Fibroblast of pulmonary artery (primary cell): Measurements from ENCODE around the gene PNLIPRP1.

Experiments used
- DNase-seq: peaks from one replicate; pipeline ENCODE4 v3.0.0-alpha.2; 2010; ENCODE audit warnings: low read depth
- H3K4me3 ChIP-seq: replicated peaks from 2 replicates; pipeline ENCODE4 v1.5.1; 2011; ENCODE audit warnings: low read depth, mild to moderate bottlenecking, control low read depth, low read length, moderate library complexity
- CTCF ChIP-seq: IDR thresholded peaks from 2 replicates; pipeline ENCODE4 v1.5.1; 2011; ENCODE audit warnings: mild to moderate bottlenecking, control low read depth, low read length, inconsistent platforms; ENCODE audit errors: missing control alignments

Gene PNLIPRP1

DNA sequence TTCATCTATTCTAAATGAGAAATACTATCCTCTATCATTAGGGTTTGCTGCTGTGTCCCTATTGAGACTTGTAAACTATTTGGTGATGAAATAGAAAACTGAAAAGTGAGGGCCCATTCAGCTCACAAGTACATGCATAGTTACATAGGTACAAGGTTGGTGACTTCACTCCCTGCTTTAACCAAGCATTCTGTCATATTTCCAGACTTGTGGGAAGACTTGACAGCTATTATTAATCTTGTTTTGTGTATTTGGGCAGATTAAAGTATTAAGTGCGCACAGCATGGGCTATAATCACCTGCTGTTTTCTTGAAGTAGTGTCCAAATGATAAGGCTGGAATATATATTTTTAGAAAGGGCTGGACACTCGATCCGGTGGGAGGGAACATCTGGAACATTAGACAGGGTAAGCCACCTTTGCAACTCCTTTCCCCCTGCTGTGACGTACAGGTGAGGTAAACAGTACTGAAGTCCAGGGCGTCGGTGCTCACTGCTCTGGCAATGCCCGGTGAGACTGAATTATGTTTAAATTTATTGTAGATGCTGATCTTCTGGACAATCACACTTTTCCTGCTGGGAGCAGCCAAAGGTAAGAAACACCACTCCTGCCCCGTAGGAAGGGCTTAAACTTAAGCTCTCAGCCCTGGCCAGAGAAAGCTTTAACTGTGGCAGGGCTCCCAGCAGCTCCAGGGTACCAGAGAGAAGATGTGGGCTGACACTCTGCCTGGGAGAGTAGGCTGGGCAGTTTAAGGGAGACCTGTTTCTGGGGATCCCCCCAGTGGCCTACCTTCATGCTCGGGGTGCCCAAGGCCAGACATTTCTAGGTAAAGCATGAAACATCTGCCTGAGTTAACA, at the start of gene PNLIPRP1:
Gene PNLIPRP1 (plus strand): TSS at position 370 of the 855 bp plus-strand sequence. CDS start 171 bp downstream, at position 541.
- DNase-seq = no peak
- no peak for TF ChIP-seq CTCF
- no peak within 1 kb of the TSS for H3K4me3 ChIP-seq

DNA sequence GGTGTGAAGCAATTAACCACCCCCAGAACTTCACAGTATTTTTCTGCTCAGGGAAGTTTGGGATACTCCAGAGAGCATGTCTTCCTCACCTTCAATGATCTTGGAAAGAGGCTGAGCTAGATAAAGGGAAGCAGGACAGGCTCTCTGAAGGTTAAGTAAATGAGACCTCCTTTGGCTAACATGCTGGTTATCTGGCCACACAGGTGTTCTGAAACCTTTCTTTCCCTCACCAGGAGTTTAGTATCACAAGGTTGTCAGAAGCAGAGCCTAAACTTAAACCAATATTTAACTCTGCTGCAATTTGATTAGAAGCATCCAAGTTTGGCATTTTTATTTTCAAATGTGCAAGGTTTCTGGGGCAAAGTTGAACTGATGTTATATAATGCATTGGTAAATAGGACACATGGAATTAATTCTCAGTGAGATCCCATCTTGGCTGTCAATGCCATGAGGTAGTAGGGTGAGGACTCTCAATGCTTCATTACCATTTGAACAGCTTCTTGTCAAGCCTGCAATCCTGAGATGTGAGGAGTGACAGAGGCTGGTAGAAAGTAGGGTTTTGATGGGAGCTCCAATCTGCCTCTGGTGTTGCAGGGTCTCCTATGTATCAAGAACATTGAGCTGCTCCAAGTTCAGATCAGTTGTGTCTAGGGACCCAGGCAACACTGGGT, 48.6 kb upstream of the PNLIPRP1 start:
- no peak for DNase-seq
- no peak overlapping the region for H3K4me3 ChIP-seq

GRCh38 chr10:116545122-116545521, 45.6 kb upstream of the PNLIPRP1 start:
- H3K4me3 ChIP-seq = no peak overlapping the region
- DNase-seq = no peak
- no peak for TF ChIP-seq CTCF

More for the DNA sequence above, 48.6 kb upstream of the PNLIPRP1 start:
- no peak for TF ChIP-seq CTCF

DNA sequence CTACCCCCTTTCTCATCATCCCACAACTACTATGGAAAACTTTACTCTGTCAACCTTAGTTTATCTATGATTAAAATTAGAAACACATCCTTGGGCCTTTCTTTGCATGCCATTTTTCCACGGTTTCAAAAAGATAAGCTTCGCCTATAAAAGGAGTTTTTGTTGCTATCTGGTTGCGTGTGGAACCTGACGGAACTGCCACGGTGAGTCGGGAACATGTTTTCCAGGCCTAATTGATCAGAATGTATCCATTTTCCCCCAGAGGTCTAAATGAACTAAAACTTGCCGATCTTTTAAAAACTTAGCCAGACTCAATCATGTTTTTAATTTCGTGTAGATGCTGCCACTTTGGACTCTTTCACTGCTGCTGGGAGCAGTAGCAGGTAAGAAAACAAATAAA, 45.0 kb upstream of the PNLIPRP1 start, which contains the start of gene PNLIP:
Gene PNLIP (plus strand): TSS at position 176 of the 400 bp plus-strand sequence. CDS start 162 bp downstream, at position 338.
- TF ChIP-seq CTCF = no peak
- DNase-seq = no peak
- H3K4me3 ChIP-seq = no peak within 1 kb of the TSS

- H3K4me3 ChIP-seq = no peak overlapping the region
- no peak for DNase-seq
- TF ChIP-seq CTCF = no peak
These were observed 42.5 kb upstream of the PNLIPRP1 start for GRCh38 chr10:116548301-116548700.

DNA sequence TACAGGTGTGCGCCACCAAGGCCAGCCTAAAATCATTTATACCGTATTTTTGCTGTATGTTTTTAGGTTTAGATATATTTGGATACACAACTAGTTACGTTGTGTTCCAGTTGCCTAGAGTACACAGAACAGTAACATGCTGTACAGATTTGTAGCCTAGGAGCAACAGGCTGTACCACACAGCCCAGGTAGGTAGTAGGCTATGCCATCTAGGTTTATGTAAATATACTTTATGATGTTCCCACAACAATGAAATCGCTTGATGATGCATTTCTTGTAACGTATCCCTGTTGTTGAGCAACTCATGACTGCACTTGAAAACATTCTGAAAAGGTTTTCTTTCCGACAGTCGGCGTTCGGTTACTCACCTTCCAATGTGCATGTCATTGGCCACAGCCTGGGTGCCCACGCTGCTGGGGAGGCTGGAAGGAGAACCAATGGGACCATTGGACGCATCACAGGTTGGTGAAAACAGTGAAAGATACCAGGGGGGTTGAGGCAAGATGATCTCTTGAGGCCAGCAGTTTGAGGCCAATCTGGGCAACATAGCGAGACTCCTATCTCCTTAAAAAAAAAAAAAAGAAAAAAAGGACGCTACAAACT, 37.3 kb upstream of the PNLIPRP1 start:
- H3K4me3 ChIP-seq = no peak overlapping the region
- no peak for TF ChIP-seq CTCF
- DNase-seq = no peak
